GM19351 (cell line): ENCODE measurements around the gene POLR2E.
A peak's percentile ranks its signal among the peaks of the same experiment; 100 is the strongest.
"Not testable (repeated sequence)": the region's sequence is repeated elsewhere in the genome, so short reads cannot be mapped to it uniquely, and the experiment has no call there.

ENCODE experiments used
- ATAC-seq: cut with Tn5 transposase; IDR thresholded peaks from one replicate; pipeline ENCODE4 v1.9.1; 2021; ENCODE audit warnings: mild to moderate bottlenecking, moderate library complexity; ENCODE audit not compliant: unreplicated experiment

Gene POLR2E

DNA sequence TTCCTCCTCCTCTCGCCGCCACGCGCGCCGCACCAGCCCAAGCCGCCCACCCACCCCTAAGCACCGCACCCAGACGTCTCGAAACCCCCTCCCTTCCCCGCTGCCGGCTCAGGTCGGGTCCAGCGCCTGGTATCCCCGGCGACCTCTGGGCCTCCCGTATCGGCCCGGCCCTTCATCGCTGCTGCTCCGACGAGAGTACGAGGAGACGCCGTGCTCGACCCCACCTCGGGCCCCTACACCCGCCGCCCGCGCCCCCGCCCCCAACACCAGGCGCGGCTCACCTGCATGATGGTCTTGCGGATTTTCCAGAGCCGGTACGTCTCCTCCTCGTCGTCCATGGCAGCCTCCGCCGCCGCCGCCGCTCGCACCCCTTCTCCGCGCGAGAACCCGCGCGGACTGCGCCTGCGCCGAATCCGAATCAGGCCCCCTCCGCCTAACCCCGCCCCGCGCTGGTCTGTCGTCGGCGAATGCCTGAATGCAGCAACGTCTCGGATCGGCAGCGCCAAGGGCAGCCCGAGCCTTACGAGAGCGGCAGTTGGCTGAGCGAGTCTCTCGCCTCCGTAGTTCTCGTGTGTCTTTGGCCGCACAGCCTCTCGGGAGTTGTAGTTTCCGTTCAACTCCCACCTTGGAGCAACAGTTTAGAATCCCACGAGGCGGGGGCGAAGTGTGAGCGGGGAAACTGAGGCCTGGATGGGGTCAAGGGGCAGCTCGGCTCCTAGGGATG, at the start of gene POLR2E:
POLR2E (minus strand) TSS at position 398 of the 724 bp plus-strand sequence; CDS start at position 338, 60 bp downstream.
- ATAC-seq = peak; percentile 85

DNA sequence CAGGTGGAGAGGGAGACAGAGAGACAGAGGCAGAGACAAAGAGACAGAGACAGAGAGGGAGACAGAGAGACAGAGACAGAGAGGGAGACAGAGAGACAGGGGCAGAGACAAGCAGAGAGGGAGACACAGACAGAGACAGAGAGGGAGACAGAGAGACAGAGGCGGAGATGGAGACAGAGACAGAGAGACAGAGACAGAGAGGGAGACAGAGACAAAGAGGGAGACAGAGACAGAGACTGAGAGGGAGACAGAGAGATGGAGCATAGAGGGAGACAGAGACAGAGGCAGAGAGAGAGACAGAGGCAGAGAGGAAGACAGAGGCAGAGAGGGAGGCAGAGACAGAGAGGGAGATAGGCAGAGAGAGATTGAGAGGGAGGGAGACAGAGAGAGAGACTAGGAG, 49.6 kb upstream of the POLR2E start:
- ATAC-seq = no peak

DNA sequence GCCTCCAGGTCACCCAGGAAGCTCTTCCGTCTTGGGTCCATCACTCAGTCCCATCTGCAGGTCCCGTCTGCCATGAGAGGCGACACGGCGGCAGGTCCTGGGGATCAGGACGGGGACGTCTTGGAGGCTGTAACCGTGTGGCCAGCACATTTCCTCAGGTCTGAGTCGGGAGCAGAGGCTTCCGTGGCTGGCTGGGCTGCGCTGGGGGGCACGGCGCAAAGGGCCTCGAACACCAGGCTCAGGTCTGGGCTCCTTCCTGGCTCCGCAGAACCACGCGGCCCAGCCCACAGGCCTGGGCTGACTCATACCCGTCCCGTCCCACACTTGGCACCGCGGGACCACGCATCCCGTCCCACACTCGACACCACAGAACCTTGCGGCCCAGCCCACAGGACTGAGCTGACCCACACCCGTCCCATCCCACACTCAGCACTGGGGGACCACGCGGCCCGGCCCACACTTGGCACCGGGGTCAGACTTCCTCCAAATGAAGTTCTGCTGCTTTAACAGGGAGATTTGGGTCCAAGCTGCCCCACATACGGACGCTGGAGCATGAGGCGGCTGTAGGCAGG, 48.7 kb upstream of the POLR2E start:
- ATAC-seq = no peak

DNA sequence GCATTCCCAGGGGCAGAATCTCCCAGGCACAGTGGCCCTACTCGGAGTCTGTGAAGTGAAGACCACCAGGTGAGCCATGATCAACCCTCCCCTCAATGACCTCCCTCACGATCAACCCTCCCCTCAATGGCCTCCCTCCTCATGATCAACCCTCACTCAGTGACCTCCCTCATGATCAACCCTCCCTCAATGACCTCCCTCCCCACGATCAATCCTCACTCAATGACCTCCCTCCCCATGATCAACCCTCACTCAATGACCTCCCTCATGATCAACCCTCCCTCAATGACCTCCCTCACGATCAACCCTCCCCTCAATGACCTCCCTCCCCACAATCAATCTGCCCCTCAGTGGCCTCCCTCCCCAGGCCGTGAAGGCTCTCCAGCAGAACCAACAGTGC, 46.8 kb upstream of the POLR2E start:
- no peak for ATAC-seq

DNA sequence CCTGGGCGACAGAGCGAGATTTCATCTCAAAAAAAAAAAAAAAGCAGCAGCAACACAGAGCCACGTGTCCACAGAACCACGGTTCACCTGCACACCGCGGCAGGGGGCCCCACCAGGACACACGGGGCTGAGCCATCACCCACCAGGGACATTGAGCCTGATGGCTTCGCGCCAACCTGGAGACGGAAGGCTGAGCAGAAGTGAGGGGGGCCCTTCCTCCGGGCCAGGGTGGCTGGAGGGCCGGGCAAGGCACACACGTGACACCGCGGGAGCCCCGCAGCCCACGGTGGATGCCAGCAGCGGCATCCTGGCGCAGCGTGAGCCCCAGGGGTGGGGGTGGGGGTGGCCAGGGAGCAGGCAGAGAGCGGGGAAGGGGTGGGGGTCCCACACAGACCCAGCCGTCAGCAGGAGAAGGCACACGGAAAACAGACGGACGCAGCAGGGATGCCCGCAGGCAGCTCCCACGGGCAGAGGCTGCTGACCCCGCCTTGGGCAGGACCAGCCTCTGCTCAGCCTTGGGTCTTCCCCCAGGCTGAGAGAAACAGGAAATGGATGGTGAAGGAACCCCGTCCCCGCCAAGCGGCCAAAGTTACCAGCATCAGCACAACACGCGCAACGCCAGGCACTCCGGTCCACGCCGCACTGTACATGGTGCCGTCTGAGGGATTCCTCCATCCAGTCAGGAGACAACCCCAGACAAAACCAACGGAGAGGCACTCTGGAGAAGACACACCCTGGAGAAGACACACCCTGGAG, 45.3 kb upstream of the POLR2E start:
- ATAC-seq = no peak

DNA sequence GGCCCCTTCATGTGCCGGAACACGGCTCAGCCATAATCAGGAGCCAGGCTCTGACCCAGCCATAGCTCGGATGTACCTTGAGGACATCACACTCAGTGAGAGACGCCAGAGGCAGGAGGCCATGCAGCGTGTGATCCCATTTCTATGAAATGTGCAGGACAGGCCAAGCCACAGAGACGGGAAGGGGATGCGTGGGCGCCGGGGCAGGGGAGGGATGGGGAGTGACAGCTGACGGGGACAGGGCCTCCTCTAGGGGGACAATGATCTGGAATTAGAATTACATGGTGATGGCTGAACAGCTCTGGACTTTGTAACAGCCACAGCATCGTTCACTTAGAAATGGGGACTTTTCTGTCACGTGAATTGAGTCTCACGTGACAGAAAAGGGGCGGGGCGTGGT, 44.0 kb upstream of the POLR2E start:
- ATAC-seq = no peak

DNA sequence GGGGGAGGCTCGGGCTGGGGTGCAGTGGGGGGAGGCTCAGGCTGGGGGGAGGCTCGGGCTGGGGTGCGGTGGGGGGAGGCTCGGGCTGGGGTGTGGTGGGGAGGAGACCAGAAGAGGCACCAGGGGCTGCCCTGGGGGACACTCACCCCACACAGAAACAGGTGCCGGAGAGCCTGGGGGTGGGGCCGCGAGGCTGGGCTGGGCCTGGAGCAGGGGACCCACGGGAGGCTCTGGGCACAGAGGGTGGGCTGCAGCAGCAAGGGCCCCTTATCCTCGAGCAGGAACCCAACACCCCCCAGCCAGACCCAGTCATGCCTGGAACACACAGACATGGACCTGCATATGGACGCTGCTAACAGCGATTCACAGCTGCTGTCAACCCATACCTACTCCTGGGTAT, 42.9 kb upstream of the POLR2E start:
- ATAC-seq = no peak

DNA sequence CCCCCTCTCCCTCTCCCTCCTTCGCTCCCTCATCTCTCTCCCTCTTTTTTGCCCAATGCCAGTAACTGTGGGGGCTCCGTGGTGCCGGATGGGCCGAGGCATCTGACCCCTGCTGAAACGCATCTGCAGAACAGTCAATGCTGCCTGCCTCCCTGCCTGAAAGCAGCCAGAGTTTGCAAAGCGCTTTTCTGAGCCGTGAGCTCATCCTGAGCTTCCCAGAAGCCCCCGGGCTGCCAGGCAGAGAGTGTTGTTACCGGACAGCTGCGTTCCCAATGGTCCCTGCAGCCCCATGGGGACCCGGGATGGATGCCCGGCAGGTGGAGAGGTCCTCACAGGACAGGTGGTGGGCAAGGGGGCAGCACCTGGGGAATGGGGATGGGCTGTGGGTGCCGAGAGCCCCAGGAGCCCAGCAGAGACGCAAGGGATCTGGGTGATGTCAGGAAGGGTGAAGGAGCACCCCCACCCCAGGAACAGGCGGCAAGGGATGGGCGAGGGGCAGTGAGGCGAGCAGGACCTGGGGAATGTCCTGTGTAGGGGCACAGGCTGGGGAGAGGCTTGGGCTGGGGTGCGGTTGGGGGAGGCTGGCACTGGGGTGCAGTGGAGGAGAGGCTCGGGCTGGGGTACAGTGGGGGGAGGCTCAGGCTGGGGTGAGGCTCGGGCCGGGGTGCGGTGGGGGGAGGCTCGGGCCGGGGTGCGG, 41.6 kb upstream of the POLR2E start:
- no peak for ATAC-seq

DNA sequence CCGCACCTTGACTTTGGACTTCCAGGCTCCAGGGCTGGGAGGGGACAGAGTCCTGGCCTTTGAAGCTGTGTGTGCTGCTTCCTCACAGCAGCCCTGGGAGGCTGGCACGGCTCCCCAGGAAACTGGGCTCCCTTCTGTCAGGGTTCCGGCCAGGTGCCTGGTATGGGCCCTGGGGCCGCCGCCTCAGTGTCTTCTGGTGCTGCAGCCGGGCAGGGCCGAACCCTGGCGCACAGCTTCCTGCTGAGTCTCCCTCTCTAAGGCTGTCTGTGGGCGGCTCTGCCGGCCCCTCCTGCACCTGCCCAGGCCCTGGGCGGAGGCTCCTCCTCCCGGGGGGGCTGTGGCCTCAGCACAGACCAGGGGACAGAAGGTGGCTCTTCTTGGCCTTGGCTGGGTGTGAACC, 41.0 kb upstream of the POLR2E start:
- ATAC-seq = no peak

DNA sequence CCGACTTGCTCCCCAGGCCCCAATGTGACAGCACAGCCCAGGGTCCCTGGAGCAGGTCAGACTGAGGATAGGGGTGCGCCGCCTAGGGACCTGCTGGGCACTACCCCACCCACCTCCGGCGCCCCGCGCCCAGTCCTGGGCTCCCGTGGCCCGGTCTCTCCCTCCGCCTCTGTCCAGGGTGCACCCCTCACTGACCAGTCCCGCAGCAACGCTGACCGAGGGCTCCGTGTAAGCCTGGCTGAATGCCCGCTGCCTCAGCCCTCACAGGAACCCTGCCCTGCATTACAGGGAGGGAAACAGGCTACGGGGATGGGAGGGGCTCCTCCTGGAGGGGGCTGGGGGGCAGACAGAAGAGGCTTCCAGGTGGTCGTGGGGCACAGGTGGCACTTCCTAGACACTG, 40.3 kb upstream of the POLR2E start:
- ATAC-seq = no peak

DNA sequence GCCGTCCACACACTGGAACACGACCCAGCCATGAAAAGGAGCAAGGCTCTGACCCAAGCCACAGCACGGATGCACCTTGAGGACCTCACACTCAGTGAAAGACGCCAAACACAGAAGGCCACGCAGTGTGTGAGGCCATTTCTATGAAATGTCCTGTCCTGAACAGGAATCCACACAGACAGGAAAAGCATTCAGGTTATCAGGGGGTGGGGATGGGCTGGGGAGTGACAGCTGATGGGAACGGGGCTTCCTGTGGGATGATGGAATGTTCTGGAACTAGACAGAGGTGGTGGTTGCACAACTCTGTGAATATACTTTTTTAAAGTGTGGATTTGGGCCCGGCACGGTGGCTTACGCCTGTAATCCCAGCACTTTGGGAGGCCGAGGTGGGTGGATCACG, 39.3 kb upstream of the POLR2E start:
- ATAC-seq = no peak

DNA sequence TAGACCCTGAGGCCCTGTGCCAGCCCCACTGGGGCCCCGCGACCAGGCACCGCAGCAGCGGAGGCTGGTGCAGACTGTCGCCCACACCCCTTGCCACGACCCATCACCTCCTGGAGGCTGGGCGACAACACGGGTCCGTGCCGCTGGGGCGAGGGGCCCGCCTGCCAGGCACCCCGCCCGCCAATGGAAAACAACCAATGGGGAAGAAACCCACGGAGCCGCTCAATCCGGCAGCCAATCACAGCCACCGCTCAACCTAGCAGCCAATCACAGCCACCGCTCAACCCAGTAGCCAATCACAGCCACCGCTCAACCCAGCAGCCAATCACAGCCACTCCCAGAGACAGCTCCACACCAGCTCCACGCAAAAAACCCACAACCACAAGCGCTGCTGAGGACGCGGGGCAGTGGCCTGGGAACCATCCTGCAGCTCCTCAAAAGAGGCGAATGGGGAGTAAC, 38.3 kb upstream of the POLR2E start:
- peak; percentile 66 for ATAC-seq

DNA sequence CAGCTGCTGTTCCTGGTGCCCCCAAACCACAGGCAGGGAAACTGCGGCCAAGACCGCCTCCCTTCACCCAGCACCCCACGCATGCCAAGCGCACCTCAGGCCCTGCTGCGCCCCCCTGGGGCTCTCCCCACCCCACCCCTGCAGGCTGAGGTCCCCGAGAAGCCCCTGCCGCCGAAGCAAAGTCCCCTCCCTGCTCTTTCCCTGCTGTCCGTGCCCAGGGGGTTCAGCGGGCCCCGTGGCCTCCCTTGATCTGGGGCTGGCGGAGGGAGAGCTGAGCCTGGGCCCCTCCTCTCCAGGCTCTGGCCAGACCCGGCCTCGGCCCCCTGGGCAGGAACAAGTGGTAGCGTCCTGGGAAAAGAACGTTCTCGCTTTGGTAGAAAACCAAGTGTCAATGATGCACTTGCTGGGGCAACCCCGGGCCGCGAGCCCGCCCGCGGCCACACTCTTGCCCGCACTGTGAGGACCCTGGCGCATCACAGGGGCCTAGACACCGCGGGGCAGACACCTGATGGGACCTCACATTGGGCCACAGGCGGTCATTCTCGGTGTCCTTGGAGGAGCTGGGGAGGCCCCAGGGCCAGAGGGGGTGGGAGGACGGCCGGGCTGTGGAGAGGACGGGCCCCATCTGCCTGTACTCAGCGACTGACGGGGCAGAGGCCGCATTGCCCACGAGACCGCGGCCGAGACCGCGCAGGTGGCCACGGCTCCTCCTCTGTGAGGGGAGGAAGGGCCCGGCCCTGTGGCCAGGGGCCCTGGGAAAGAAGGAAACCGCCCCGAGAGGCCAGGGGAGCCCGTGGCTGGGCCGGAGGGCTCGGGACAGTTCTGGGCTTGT, 37.6 kb upstream of the POLR2E start:
- ATAC-seq = peak; percentile 10

DNA sequence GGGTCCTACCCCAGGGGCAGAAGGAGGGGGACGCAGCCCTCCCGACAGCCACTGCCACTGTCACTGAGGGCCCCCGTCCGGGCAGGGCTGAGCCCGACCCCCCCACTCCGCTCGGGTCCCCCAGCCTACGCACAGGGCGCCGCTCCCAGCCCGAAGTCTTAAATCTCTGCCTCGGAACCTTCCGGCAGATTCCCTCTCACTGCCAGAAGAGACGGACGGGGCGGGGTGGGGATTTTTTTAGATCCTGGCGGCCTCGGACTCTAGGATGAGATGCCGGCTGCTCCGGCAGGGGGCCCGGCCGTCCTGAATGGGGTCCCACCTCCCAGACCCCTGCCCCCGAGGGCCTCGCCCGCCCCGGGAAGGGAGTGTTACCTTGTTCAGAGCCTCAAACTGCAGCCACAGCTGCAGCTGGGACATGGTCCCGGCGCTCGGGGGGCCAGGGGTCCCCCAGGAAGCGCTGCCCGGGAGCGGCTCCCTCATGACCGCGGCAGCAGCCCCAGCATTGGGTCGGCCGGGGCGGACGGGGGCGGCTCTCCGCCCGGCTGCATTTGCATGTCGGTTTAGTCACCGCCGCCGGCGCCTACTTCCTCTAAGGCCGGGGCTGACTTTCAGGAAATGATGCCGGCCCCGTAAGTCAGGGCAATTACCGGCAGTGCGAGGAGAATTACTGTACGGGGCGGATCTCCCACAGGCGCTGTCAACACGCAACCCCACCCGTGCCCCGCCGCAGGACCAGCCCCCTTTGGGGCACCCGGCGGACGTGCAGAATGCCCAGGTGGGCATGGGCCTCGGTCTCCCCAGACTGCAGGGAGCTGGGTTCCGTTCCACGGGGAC, 36.8 kb upstream of the POLR2E start:
- ATAC-seq = peak; percentile 45

DNA sequence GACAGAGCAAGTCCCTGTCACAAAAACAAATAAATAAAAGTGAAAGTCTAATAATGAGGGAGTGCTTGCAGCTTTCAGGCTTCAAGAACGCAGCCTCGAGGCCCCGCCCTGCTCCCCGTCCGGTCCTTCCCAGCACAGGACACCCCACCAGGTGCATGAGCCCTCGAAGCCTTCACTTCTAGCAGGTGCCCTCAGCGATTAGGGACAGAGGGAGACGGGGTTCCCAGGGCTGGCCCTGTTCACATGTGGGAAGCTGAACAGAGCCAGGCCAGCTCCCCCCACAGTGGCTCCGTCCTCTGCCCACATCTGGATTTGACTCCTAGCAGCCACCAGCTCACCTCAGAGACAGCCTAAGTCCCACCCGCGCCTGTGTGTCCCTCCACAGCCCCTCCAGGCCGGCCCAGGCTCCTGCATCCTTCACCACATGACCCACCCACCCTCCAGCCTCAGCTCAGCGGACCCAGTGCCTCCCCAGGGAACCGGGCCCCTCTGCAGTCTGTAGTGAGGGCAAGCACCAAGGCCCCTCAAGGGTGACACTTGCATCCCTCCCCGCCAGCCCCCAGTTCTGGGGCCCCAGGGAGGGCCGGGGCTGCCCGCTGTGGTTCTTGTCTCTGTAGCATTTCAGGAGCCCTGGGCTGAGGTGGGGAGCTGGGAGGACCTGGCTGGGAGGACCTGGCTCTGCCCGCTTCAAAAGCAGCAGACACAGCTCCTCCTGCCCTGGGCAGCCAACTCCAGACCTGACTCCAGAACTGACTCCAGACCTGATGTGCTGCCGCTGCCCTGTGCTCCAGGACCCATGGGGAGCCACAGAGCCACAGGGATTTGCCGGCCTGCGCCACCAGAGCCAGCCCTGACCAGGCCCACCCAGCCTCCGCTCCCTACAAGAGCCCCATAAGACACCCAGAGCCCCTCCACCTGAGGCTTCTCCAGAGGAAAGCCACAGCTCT, 35.9 kb upstream of the POLR2E start:
- ATAC-seq = no peak

DNA sequence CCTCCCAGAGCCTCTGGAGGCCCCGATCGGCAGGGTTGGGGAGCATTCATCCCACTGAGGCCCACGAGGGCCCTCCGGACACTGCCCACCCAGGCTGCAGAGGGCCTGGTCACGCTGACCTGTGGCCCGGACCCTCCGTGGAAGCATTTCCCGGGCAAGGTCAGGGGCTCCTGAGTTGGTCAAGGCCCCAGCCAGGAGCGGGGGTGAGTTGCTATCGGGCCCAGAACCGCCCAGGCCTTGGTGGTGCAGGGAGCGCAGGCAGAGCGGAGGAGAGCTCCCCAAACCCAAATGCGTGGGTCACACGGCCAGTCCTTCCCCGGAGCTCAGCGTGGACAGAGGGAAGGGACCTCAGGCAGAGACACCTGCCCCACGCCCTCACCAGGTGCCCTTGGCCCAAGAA, 34.4 kb upstream of the POLR2E start:
- no peak for ATAC-seq

DNA sequence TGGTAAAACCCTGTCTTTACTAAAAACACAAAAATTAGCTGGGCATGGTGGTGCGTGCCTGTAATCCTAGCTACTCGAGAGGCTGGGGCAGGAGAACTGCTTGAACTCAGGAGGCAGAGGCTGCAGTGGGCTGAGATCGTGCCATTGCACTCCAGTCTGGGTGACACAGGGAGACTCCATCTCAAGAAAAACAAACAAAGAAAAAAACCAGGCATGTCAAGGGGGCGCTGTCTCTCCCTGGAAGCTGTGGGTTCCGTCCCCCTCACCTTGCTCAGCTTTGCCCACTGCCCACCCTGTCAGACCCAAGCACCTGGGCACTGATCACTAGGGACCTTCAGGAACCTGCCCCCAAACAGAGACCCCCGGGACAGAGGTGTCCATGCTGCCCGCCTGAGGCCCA, 33.9 kb upstream of the POLR2E start:
- ATAC-seq = not testable (repeated sequence)

DNA sequence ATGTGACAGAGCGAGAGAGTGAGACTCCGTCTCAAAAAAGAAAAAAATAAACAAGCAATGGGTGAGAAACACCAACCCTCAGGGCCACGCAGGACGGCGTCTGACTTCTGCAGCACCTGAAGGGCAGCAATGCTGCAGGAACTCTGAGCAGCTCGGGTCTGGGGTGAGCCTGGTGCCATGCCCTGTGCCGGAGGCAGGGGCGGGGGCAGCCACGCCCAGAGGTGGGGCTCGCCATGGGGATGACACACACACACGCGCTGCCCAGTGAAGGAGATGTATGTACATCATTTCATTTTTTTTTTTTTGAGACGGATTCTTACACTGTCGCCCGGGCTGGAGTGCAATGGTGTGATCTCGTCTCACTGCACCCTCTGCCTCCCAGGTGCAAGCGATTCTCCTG, 32.9 kb upstream of the POLR2E start:
- no peak for ATAC-seq
